A549 (cell line): Measurements from ENCODE around the gene EVPLL.

Experiments
- GATA3 ChIP-seq: IDR thresholded peaks from 2 replicates; pipeline ENCODE4 v1.6.1; 2012; ENCODE audit warnings: borderline replicate concordance
- JUNB ChIP-seq: fragments of >200 bp; sonication (Bioruptor Twin); formaldehyde crosslinking; IDR thresholded peaks from 2 replicates; pipeline ENCODE4 v1.6.1; 2016
- NR3C1 ChIP-seq: fragments of >200 bp; sonication (Bioruptor Twin); formaldehyde crosslinking; IDR thresholded peaks from 3 replicates; pipeline ENCODE4 v1.6.1; 2017
- POLR2A ChIP-seq: IDR thresholded peaks from 2 replicates; pipeline ENCODE4 v1.6.1; 2012; ENCODE audit warnings: mild to moderate bottlenecking, low read length
- RAD21 ChIP-seq, 2 experiments: fragments of >200 bp in 1 of 2; sonication (Bioruptor Twin) in 1 of 2; formaldehyde crosslinking in 1 of 2; IDR thresholded peaks in 1 of 2; conservative IDR thresholded peaks in 1 of 2; 2 replicates in 1 of 2; 3 replicates in 1 of 2; pipeline ENCODE4 v1.6.1; 2012 to 2018; ENCODE audit warnings: inconsistent platforms in 1 of 2
- TF ChIP-seq, protein P1 (sequence below): fragments of 450-650 bp; IDR thresholded peaks from 2 replicates; pipeline ENCODE4 v1.6.1; 2014; ENCODE audit warnings: antibody characterized with exemption
- TF ChIP-seq, protein P2 (sequence below): fragments of >200 bp; sonication (Bioruptor Twin); formaldehyde crosslinking; IDR thresholded peaks from 3 replicates; pipeline ENCODE4 v1.5.1; 2016
- TF ChIP-seq, protein P3 (sequence below): IDR thresholded peaks from 2 replicates; pipeline ENCODE4 v1.6.1; 2012
- TF ChIP-seq, protein P4 (sequence below): fragments of 150-350 bp; IDR thresholded peaks from 2 replicates; pipeline ENCODE4 v1.6.1; 2014; ENCODE audit warnings: low read depth, mild to moderate bottlenecking, low read length

DNA sequence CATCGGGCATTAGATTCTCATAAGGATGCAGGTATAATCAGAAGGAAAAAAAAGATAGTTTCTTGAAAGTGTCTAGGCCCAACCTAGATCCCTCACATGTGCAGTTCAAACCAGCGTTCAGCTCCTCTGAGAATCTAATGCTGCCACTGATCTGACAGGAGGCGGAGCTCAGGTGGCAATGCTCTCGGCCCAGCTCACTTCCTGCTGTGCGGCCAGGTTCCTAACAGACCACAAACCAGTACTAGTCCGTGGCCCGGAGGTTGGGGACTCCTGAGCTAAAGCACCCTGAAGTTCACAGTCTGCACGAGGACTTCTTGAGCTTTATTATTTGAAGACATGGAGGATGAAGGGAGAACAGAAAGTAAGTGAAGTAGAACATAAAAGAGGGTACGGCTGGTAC lies 45.7 kb upstream of the EVPLL start:
- no peak for TF ChIP-seq JUNB
- TF ChIP-seq RAD21 (conservative IDR thresholded peaks at IDR 0.05 in 1 of 2, IDR thresholded peaks at IDR 0.05 in 1 of 2), result no peak
- TF ChIP-seq, protein P1, sequence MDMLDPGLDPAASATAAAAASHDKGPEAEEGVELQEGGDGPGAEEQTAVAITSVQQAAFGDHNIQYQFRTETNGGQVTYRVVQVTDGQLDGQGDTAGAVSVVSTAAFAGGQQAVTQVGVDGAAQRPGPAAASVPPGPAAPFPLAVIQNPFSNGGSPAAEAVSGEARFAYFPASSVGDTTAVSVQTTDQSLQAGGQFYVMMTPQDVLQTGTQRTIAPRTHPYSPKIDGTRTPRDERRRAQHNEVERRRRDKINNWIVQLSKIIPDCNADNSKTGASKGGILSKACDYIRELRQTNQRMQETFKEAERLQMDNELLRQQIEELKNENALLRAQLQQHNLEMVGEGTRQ, result no peak
- TF ChIP-seq POLR2A, result no peak
- TF ChIP-seq, protein P2, sequence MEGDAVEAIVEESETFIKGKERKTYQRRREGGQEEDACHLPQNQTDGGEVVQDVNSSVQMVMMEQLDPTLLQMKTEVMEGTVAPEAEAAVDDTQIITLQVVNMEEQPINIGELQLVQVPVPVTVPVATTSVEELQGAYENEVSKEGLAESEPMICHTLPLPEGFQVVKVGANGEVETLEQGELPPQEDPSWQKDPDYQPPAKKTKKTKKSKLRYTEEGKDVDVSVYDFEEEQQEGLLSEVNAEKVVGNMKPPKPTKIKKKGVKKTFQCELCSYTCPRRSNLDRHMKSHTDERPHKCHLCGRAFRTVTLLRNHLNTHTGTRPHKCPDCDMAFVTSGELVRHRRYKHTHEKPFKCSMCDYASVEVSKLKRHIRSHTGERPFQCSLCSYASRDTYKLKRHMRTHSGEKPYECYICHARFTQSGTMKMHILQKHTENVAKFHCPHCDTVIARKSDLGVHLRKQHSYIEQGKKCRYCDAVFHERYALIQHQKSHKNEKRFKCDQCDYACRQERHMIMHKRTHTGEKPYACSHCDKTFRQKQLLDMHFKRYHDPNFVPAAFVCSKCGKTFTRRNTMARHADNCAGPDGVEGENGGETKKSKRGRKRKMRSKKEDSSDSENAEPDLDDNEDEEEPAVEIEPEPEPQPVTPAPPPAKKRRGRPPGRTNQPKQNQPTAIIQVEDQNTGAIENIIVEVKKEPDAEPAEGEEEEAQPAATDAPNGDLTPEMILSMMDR, result no peak
- TF ChIP-seq, protein P3, sequence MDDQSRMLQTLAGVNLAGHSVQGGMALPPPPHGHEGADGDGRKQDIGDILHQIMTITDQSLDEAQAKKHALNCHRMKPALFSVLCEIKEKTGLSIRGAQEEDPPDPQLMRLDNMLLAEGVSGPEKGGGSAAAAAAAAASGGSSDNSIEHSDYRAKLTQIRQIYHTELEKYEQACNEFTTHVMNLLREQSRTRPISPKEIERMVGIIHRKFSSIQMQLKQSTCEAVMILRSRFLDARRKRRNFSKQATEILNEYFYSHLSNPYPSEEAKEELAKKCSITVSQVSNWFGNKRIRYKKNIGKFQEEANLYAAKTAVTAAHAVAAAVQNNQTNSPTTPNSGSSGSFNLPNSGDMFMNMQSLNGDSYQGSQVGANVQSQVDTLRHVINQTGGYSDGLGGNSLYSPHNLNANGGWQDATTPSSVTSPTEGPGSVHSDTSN, result no peak
- TF ChIP-seq GATA3, result no peak
- TF ChIP-seq, protein P4, sequence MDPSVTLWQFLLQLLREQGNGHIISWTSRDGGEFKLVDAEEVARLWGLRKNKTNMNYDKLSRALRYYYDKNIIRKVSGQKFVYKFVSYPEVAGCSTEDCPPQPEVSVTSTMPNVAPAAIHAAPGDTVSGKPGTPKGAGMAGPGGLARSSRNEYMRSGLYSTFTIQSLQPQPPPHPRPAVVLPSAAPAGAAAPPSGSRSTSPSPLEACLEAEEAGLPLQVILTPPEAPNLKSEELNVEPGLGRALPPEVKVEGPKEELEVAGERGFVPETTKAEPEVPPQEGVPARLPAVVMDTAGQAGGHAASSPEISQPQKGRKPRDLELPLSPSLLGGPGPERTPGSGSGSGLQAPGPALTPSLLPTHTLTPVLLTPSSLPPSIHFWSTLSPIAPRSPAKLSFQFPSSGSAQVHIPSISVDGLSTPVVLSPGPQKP, result no peak
- TF ChIP-seq NR3C1, result no peak
